SU-DHL-6 (cell line): ENCODE data around the gene GLRA1.
"Not testable (repeated sequence)": the region's sequence is repeated elsewhere in the genome, so short reads cannot be mapped to it uniquely, and the experiment has no call there.

Experiments
- H2AFZ ChIP-seq: fragments of 200-600 bp; sonication (generic); 2 replicates; pipeline ENCODE4 v1.6.1; 2014; ENCODE audit warnings: low read depth, mild to moderate bottlenecking, moderate library complexity, mixed read lengths, antibody characterized with exemption, low read length; ENCODE audit not compliant: severe bottlenecking
- H3F3A ChIP-seq: fragments of 200-600 bp; shearing (Covaris generic); 2 replicates; pipeline ENCODE4 v1.6.0; 2016; ENCODE audit warnings: antibody characterized with exemption, mild to moderate bottlenecking; ENCODE audit not compliant: insufficient read depth
- H3K27ac ChIP-seq: fragments of 200-600 bp; sonication (generic); 2 replicates; pipeline ENCODE4 v1.5.1; 2016; ENCODE audit warnings: low read depth, mild to moderate bottlenecking, low read length, moderate library complexity, mixed read lengths
- H3K27me3 ChIP-seq: fragments of 200-600 bp; sonication (generic), shearing (Covaris generic); 2 replicates; pipeline ENCODE4 v1.6.0; 2014; ENCODE audit warnings: mild to moderate bottlenecking, low read length
- H3K36me3 ChIP-seq: fragments of 200-600 bp; sonication (generic); 2 replicates; pipeline ENCODE4 v1.6.1; 2014; ENCODE audit warnings: mild to moderate bottlenecking, low read length, mixed read lengths
- H3K4me2 ChIP-seq: fragments of 300-600, 200-600 bp; shearing (Covaris generic), sonication (generic); 2 replicates; pipeline ENCODE4 v1.6.0; 2014; ENCODE audit warnings: low read length, low read depth, mild to moderate bottlenecking; ENCODE audit not compliant: poor library complexity, severe bottlenecking
- H3K4me3 ChIP-seq: fragments of 200-600 bp; sonication (generic); 2 replicates; pipeline ENCODE4 v1.5.1; 2014; ENCODE audit warnings: antibody characterized with exemption, low read length, mild to moderate bottlenecking, mixed read lengths; ENCODE audit not compliant: insufficient read depth, poor library complexity, severe bottlenecking
- H3K79me2 ChIP-seq: fragments of 200-600 bp; sonication (generic); 2 replicates; pipeline ENCODE4 v1.6.1; 2014; ENCODE audit warnings: mild to moderate bottlenecking, low read length, moderate library complexity; ENCODE audit not compliant: insufficient read depth
- H3K9ac ChIP-seq: fragments of 200-600 bp; sonication (generic); 2 replicates; pipeline ENCODE4 v1.7.0; 2014; ENCODE audit warnings: mild to moderate bottlenecking, low read length
- H3K9me2 ChIP-seq: fragments of 200-600 bp; sonication (generic); replicated peaks from 2 replicates; pipeline ENCODE4 v1.6.1; 2014; ENCODE audit warnings: low read length; ENCODE audit not compliant: insufficient read depth
- H3K9me3 ChIP-seq: fragments of 200-600 bp; sonication (generic); 2 replicates; pipeline ENCODE4 v1.6.1; 2014; ENCODE audit warnings: low read length, mixed read lengths; ENCODE audit not compliant: insufficient read depth
- H4K20me1 ChIP-seq: fragments of 200-600 bp; sonication (generic); 2 replicates; pipeline ENCODE4 v1.6.1; 2014; ENCODE audit warnings: low read depth, mild to moderate bottlenecking, antibody characterized with exemption, low read length, moderate library complexity, mixed read lengths
- CTCF ChIP-seq: fragments of 200-600 bp; sonication (generic); IDR thresholded peaks from one replicate; pipeline ENCODE4 v1.5.1; 2017; ENCODE audit warnings: antibody characterized with exemption, mild to moderate bottlenecking, low read length, moderate library complexity; ENCODE audit not compliant: insufficient read depth, poor library complexity, severe bottlenecking
- EZH2phosphoT487 ChIP-seq: fragments of 200-600 bp; sonication (generic), shearing (Covaris generic); conservative IDR thresholded peaks from 2 replicates; pipeline ENCODE4 v1.6.1; 2018; ENCODE audit warnings: mild to moderate bottlenecking, antibody characterized with exemption, low read length, moderate library complexity, mixed read lengths

GLRA1 gene

GRCh38 chr5:151897020-151897552, 27.6 kb downstream of the GLRA1 start:
- Histone ChIP-seq H3F3A (no peaks in the 10 kb centered on the region), H3K36me3 (no peaks in the 10 kb centered on the region), H3K27me3 (no peaks in the 10 kb centered on the region), H3K4me2 (no peak overlapping the region), H3K4me3 (no peak overlapping the region), H3K9ac (no peak overlapping the region), H2AFZ (no peak overlapping the region), H3K9me2 (no peaks in the 10 kb centered on the region), H3K27ac (no peak overlapping the region), H4K20me1 (no peaks in the 10 kb centered on the region), H3K79me2 (no peaks in the 10 kb centered on the region), H3K9me3 (no peaks in the 10 kb centered on the region)
- TF ChIP-seq CTCF (no peak), EZH2phosphoT487 (no peak)

- Histone ChIP-seq H3K79me2 (no peaks in the 10 kb centered on the region), H3K9ac (no peak overlapping the region), H3K4me2 (no peak overlapping the region), H3K9me3 (no peaks in the 10 kb centered on the region), H2AFZ (no peak overlapping the region), H3K9me2 (no peaks in the 10 kb centered on the region), H3K4me3 (no peak overlapping the region), H3F3A (no peaks in the 10 kb centered on the region), H3K36me3 (no peaks in the 10 kb centered on the region), H4K20me1 (no peaks in the 10 kb centered on the region), H3K27ac (no peak overlapping the region), H3K27me3 (no peaks in the 10 kb centered on the region)
- TF ChIP-seq CTCF (no peak), EZH2phosphoT487 (no peak)
These were observed 28.5 kb downstream of the GLRA1 start for GRCh38 chr5:151896031-151896691.

GRCh38 chr5:151895660-151896030, 29.0 kb downstream of the GLRA1 start:
- no peak overlapping the region for H3K4me2 ChIP-seq
- no peaks in the 10 kb centered on the region for H3F3A ChIP-seq
- H3K27ac ChIP-seq = no peak overlapping the region
- no peak overlapping the region for H3K4me3 ChIP-seq
- H3K9me2 ChIP-seq = no peaks in the 10 kb centered on the region
- H3K27me3 ChIP-seq = no peaks in the 10 kb centered on the region
- TF ChIP-seq CTCF = no peak
- no peaks in the 10 kb centered on the region for H3K79me2 ChIP-seq
- H3K9ac ChIP-seq = no peak overlapping the region
- H2AFZ ChIP-seq = no peak overlapping the region
- no peaks in the 10 kb centered on the region for H3K36me3 ChIP-seq
- no peaks in the 10 kb centered on the region for H4K20me1 ChIP-seq
- no peaks in the 10 kb centered on the region for H3K9me3 ChIP-seq

GRCh38 chr5:151893485-151893884, 31.2 kb downstream of the GLRA1 start:
- not testable (repeated sequence) for H3F3A ChIP-seq, H4K20me1 ChIP-seq

More at GRCh38 chr5:151893485-151893884, 31.2 kb downstream of the GLRA1 start:
- not testable (repeated sequence) for H3K27ac ChIP-seq, H3K27me3 ChIP-seq, H3K36me3 ChIP-seq, H3K4me2 ChIP-seq, H3K9me2 ChIP-seq, H3K9me3 ChIP-seq, H3K9ac ChIP-seq, H2AFZ ChIP-seq, H3K4me3 ChIP-seq, H3K79me2 ChIP-seq
